ENCODE data around the gene SLC24A3.
A peak's percentile ranks its signal among the peaks of the same experiment; 100 is the strongest.
"Not testable (repeated sequence)": the region's sequence is repeated elsewhere in the genome, so short reads cannot be mapped to it uniquely, and the experiment has no call there.

The SLC24A3 gene

DNA sequence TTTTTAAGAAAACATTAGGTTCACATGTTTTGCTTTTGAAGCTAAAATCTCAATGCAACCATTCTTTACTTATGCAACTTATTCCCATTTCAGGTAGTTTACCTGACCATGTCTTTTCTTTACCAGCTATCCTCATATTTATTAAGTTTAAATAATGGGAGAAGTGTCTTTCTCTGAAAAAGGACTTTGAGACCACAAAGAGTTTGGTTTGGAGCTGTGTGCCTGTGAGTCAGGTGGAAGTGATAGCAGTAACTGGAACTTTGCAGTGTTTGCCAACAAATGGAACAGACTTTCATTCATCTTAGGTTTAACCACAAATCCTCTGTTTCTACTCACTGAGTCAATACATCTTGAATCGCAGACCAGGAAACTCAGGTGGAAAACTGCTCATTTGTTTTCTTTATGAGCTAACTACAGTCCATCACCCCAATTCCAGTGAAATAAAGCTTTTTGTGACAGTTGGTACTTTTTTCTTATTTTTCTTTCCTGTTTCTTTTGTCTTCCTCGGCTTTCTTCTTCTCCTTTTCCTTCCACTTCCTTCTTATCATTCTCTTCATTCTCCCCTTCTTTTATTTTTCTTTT is 397.3 kb downstream of the SLC24A3 start:
- DNase-seq = no peak

DNA sequence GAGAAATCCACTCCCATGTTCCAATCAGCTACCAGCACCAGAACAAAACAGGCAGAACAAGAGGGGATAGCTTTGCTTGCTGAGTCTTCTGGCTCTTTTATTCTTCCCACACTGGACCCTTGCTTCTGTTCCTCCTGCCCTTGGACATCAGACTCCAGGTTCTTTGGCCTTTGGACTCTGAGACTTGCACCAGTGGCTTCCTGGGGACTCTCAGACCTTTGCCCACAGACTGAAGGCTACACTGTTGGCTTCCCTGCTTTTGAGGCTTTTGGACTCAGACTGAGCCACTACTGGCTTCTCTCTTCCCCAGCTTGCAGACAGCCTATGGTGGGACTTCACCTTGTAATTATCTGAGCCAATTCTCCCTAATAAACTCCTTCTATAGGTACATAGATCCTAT is 403.2 kb downstream of the SLC24A3 start:
- DNase-seq = no peak

DNA sequence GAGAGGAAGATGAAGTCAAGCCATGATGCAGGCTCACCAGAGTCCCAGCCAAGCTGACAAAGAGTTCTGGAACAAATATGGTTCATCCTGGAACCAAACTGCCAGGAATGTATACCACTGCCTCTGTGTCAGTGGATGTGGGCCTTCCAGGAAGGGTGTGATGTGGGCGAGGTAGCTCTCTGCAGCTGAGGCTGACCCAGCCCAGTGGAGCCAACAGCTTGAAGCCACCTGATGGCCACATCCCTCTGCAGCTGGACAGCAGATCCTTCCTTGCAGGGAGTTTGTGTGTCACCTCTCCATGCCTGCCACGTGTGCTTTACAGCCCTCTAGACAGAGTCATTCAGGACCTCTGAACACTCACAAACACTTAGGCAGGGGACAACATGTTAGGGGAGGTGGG is 403.6 kb downstream of the SLC24A3 start:
- DNase-seq = no peak

DNA sequence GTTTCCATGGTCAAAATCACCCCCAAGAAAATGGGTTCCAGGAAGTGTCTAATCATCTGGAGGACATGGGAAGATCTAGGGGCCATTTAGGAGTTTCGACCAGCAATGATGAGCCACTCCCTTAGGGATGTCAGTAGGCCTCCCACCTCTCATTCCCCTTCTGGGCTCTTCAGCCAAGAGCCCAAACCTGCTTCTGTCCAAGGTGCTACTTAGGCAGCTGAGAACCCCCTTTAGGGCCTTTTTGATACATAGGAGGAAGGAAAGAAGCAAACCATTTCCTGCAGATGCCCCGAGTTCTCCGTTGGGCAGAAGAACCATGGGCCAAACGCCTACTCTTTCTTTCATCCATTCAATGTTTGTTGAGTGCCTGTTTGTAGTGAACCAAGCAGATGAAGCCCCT is 404.2 kb downstream of the SLC24A3 start:
- no peak for DNase-seq

DNA sequence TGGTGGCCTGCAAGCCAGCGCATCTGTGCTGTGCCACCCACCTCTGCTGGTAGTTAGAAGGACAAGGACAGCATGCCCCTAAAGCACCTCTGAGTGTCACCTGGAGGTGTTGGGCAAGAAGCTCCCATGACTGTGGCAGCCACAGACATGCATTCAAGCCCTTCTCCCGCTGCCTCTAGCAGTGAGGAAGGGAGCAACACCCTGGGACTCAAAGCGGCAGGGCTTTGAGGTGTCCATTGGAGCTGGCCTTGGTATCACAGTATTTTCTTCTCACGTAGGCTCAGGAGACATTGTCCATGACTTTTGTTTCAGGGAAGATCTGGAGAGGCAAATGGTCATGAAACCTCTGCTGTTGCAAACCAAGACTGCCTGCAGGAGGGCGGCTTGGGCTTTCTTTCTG is 404.8 kb downstream of the SLC24A3 start:
- no peak for DNase-seq

DNA sequence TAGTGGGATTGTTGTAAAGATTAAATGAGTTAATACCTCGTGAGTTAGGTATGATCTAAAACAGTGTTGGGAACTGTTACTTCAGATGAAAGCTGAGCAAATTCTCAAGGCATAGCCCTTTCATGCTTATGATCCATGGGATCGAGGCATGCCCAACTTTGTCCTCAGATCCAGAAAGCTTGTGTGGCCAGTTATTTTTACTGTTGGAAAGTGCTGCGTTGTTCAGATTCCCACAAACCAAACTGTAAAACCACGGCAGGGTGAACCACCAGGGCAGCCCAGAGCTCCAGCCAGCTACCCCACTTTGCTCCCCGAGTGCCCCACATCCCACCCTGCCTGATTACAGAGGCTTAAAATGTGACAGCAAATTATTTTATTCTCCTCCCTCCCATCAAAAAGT is 406.3 kb downstream of the SLC24A3 start:
- DNase-seq = no peak

DNA sequence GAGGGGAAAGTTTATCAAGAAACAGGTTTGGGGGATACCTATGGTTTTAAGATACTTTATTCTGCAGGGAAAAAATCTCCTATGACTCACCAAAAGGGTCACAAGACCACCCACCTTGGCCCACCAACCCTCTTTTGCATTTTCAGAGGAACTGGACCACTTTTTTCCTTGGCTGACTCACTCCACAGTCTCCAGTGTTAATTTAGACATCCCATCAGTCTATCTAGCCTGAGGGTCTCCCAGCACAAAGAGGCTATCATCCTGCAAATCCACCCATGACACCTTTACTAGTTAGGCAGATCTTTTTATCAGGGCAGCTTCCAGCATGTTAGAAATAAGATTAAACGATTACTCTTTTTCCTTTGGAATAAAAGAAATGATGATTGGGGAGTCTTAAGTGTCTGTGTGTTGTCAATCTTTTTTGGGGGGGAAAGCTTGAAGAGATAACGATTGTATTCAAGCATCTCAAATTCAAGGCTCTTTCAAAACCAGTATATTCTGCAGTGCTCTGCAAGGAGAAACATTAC is 407.5 kb downstream of the SLC24A3 start:
- no peak for DNase-seq

DNA sequence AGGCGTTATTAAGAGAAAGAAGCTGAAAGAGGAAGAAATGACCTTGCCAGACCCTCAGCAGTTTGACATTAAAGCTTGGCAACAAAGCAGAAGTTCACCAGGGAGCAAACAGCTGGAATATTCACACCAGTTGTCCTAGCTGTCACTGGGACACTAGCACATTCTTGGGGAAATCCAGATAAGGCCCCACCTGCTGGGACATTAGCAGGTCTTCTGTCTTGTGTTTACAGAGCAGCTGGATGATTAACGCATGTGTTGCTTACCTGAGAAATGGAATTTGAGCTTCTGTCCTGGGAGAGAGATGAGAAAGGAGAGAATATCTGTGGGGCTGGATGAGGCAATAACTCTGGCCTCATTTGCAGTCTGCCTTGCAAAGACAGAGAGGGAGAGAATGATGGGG is 408.0 kb downstream of the SLC24A3 start:
- DNase-seq = no peak

DNA sequence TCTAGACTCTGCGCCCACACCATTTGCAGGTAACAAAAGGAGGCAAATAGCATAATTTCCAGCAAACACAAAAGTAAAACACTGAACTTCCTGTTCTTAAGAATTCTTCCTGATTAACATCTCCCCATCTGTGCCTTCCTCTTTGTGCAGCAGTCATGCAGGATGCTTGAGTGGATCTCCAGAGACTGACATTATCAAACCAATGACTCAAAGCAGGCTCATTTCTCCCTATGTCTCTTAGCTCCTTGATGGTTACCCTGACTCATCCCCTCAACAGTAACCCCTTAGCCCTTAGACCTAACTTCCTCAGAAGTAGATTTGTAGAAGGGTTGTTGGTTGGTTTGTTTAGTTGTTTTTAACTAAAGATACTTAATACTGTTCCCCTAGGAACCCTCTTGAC is 408.6 kb downstream of the SLC24A3 start:
- DNase-seq = no peak

DNA sequence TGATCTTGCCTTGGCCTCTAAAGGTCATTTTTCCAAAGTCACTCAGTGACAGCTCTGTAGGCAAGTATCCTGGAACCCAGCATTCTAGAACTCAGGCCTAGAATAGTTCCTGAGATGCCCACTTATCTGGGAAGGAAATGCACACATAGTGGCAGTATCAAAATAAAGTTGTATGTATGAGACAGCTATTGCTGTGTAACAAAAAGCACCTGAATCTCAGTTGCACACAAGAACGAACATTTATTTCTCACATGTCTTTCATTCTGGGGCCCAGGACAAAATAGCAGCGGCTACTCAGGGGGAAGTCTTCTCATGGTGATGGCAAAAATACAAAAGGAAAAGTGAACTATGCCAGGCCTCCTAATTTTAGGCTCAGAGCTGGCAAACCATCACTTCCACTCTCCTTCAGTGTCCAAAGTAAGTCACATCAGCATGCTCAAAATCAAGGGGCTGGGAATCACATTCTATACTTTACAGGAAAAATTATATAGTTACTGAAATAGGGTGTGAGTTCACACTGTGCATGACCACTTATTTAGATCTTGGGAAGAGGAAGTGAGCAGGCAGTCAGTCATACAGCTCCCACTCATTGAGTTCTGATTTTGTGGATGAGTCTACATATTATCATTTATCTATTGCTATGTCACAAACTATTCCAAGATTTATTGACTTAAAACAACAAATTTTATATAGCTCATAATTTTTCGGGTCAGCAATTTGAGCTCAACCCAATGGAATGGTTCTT is 412.0 kb downstream of the SLC24A3 start:
- no peak for DNase-seq

DNA sequence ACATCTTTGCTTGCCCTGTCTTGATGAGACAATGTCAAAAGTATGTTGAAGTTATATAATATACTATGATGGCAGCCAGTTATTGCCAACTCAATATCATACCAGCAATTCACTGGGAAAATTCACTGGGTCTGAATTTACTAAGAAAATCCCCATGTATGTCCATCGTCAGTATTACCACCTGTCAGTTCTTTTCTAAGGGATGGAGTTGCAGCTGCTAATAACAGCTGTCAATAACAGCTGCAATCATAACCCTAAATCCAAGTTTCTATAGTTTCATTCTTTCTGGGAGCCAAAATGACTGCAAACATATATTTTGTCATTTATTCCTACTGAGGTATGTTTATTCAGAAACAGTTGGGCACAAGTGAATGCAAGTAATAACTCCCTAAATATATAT is 413.0 kb downstream of the SLC24A3 start:
- no peak for DNase-seq

DNA sequence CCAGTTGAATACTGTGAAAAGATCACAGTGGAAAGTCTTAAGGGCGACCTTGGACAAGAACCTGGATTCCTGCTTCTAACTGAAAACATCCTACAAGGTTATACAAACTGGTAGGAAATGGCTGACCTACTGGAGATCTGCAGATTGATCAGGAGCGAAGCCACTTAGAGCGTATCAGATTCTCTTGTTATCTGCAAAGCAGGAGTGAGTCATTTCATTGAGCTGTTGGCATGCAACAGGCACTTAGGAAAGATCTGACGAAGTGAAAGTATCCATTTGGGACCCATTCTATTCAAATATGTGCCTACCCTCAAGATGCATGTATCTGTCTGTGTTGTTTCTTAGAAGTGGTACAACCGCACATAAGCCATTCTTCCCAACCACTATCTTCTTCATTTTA is 414.5 kb downstream of the SLC24A3 start:
- DNase-seq = no peak

DNA sequence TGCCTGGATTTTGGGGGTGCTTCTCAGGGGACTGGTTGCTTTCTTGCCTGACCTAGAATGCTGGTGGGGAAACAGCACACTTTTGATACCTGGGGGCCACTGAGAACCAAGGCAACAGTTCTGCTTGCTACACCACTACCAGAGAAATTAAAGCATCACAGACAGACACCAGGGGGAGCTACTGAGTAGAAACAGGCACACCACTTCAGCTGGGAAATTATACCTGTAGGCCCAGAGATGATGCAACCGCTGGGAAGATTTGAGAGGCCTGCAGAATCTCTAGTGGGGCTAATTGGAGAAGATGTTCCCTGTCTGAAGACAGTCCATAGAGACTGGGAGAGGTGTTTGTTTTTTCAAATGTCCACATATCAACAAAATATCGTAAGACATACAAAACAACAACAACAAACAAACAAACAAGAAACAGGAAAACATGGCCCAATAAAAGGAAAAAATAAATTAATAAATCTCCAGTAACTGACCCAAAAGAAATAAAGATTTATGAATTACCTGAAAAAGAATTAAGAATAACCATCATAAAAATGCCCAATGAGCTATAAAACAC is 416.2 kb downstream of the SLC24A3 start:
- DNase-seq = peak in 1 of 2 donors; percentile 25

DNA sequence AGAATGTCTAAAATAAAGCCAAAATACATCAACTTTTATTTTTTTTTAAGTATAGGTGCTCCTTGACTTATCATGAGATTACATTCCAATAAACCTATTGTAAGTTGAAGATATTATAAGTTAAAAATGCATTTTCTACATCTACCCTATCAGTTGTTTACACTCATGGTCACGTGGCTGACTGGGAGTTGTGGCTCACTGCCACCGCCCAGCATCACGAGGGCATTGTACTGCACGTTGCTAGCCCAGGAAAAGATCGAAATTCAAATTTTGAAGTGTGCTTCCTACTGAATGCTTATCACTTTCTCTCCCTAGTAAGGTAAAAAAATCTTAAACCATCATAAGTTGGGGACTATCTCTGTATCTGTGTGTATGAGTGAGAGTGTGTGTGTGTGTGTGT is 419.0 kb downstream of the SLC24A3 start:
- DNase-seq = no peak

DNA sequence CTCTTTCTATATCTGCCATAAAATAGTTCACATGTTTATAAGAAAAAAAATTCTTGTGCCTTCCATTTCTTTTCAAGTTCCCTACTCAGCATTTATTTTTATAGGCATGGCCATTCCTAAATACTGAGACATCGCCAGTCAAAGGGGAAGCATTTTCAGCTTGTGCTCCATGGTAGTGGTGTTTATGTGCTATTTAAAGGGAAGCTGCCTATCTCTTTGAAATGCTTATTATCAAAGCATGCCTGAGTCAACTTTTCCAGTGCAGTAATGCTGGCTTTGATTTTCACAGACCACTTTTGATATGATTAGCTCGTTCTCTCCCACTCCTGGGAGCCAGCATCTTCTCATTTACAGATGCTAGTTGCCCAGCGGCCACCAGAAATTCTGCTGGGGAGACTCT is 421.5 kb downstream of the SLC24A3 start:
- DNase-seq = no peak

DNA sequence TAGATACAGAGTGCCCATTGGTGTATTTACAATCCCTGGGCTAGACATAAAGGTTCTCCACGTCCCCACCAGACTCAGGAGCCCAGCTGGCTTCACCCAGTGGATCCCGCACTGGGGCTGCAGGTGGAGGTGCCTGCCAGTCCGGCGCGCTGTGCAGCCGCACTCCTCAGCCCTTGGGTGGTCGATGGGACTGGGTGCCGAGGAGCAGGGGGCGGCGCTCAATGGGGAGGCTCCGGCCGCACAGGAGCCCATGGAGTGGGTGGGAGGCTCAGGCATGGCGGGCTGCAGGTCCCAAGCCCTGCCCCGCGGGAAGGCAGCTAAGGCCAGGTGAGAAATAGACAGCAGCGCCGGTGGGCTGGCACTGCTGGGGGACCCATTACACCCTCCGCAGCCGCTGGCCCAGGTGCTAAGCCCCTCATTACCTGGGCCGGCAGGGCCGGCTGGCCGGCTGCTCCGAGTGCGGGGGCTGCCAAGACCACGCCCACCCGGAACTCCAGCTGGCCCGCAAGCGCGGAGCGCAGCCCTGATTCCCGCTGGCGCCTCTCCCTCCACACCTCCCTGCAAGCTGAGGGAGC is 427.1 kb downstream of the SLC24A3 start:
- DNase-seq = not testable (repeated sequence)

DNA sequence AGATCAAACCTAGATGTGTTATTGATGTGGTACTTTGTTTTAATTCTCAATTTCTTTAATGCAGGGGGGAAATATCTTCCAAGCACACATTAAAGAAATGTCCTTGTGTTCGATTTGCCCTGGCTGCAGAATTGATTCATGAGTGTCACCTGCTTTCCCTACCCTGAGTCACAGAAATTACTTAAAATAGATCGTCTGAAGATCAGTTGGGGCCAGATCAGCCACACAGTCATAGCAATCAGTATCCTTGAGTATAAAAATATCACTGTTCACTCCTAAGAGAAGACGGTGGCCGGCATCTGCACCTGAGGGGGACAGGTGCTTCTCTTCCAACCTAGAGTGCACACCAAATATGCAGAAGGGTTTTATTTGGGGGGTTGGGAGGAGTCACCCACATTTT is 430.4 kb downstream of the SLC24A3 start:
- no peak for DNase-seq

DNA sequence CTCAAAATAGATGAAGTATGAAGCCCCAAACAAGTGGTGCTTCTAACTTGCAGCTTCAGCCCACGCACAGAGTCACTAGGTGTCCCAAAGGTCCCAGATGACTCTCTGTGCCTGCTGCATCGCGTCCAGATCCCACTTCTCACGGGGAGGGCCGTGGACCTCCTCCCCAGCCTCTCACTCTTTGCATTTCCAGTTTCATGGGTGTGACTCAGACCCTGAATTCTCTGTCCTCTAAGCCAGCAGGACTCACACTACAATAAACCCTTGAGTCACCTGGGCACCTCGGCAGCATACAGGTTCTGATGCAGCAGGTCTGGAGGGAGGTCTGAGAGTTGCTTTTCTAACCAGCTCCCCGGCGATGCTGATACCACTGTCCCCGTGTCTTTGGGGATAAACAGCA is 431.6 kb downstream of the SLC24A3 start:
- DNase-seq = no peak

DNA sequence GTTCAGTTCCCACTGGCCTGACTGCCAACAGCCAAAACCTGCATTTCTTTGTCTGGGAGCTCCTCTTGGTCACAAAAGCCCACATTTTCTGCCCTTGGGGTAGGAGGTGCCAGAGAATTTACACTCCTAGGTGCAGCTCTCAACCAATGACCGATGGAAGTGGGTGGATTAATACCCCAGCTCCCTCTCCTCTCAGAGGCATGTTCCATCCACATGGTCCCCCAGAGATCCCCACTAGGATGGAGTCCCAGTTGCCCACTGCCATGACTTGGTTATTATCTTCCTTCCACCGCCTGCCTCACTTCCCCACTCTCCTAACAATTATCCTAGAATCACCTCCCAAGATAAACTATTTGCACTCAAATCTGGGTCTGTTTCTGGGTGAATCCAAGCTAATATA is 434.5 kb downstream of the SLC24A3 start:
- DNase-seq = no peak

DNA sequence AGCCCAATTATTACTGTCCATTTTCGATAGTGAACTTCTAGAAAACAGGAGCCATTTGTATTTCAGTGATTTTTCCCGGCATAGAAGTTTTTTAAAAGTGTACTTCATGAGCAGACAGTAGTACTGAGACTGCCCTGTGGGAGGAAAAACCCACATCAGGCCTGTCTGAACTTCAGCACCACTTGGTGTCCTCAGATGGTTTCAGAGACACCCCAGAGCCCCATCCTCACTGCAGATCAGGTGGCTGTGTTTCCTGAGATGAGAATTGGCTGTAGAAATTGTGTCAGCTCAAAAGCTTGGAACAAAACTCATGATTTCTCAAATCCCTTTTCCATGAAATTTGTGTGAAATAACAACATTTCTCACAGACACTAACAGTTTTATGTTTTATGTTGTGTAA is 435.6 kb downstream of the SLC24A3 start:
- no peak for DNase-seq

DNA sequence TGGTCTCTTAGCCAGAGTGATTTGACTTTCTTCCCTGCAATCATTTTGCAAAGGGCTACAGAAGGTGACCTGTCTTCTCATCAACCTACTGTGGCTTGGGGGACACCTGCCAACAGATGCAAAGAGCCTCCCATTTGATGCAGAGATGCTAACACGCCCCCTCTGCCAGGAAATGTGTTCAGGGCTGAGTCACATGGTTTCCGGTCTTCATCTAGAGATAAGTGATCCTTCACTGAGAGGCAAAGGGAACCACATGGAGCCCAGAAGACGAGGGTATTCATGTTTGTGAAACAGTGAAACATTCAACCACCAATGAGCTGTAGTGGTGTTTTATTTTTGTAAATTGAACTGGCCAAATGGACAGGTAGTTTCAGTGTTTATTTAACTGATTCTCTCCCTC is 436.6 kb downstream of the SLC24A3 start:
- DNase-seq = no peak

DNA sequence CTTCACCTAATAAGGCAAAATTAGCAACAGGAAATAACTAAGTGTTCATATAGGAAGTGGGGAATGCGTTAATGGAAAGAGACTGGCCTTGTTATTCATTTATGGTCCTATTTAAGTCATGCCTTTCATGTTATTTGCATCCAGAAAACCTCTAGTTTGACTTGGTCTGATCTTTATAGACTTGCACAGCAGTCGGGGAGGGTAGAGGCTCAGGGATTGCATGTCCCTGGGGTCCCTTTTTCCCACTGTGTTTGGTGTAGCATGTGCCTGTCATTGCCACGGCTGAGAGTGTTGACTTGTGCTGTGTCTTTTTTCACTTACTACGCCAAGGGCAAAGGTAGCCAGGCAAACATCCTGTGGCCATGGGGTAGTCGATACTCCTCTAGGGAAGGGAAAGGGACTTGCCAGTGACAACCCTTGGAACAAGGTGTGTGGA is 440.2 kb downstream of the SLC24A3 start:
- no peak for DNase-seq

DNA sequence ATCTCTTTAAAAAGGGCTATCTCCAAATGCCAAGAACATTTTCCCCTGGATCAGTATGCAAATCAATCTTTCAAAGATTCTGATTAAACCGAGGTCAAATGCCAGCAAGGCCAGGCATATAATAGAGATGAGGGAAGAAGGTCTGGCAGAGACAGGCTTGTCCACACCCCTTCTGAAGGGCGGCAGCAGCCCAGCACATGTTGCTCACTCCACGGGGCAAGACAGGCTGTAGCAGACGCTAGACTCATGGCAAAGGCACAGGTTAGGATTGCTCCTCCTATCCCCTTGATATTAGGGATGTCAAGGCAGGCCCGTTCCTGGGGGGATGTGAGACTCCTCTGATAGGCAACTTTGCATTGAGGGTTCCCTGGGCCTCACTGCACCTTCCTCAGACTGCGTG is 440.9 kb downstream of the SLC24A3 start:
- DNase-seq = no peak

DNA sequence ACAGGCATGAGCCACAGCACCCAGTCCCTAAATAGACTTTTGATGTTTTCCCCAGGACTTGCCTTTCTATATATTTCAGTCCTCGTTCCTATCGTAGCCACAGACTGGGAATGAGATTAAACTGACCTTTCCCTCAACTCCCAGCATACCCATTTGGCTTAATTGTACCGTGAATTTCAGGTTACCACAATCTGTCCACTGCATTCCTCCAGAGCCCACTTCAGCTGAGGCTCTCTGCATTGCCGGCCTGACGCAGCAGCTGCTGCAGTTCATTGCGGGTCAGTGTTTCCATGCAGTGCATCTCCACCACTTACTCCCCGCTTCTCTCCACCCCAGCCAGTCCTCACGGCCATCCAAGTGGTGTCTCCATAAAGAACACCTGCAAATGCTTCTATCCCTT is 442.5 kb downstream of the SLC24A3 start:
- no peak for DNase-seq

Data from bone marrow (tissue), 2 donors.